A549 (cell line): ENCODE data around the gene RNF32. TPM values are rescaled to one million over a fixed set of nuclear protein-coding genes. Genes with fewer than 3 reads are reported as not detected.

ENCODE experiments used
- ATAC-seq, 2 experiments: fragments of 200-7000 bp in 1 of 2; fragments of >200 bp in 1 of 2; cut with Nextera tagmentation in 1 of 2; cut with Tn5 transposase in 1 of 2; 3 replicates each; pipeline versions ENCODE4 v1.8.0 to v1.9.1; 2018 to 2020; ENCODE audit warnings: mild to moderate bottlenecking in 1 of 2, moderate library complexity in 1 of 2
- CTCF ChIA-PET: fragments of 300-600 bp; sonication (Branson Sonifier 250); formaldehyde crosslinking; extraction: SDS; loops from one replicate; lab custom pipeline; 2021; ENCODE audit warnings: antibody characterized with exemption, inconsistent platforms; lab: Yijun Ruan, JAX
- POLR2A ChIA-PET: fragments of 350-600 bp; formaldehyde crosslinking; extraction: SDS; loops from one replicate; lab custom pipeline; 2021; ENCODE audit warnings: antibody characterized with exemption, inconsistent platforms; lab: Yijun Ruan, JAX
- DNase-seq, 2 experiments: peaks; one replicate each; pipeline versions ENCODE4 v3.0.0 to v3.0.0-alpha.2; 2011 to 2016; ENCODE audit warnings: low read depth in 1 of 2, low spot score in 1 of 2
- FAIRE-seq: peaks from 2 replicates; lab custom pipeline; 2011; peaks lifted over from hg19 to GRCh38; lab: Jason Lieb, UNC
- H3K27ac ChIP-seq, 2 experiments: fragments of >200 bp; sonication (Bioruptor Twin); formaldehyde crosslinking; 3 replicates each; pipeline ENCODE4 v1.5.1; 2016 to 2017
- H3K4me1 ChIP-seq: fragments of >200 bp; sonication (Bioruptor Twin); formaldehyde crosslinking; 3 replicates; pipeline ENCODE4 v1.6.1; 2016
- H3K4me2 ChIP-seq: fragments of >200 bp; sonication (Bioruptor Twin); formaldehyde crosslinking; 3 replicates; pipeline ENCODE4 v1.6.1; 2016
- H3K4me3 ChIP-seq: fragments of >200 bp; sonication (Bioruptor Twin); formaldehyde crosslinking; 3 replicates; pipeline ENCODE4 v1.5.1; 2016
- H3K9me3 ChIP-seq: fragments of >200 bp; sonication (Bioruptor Twin); formaldehyde crosslinking; 3 replicates; pipeline ENCODE4 v1.6.1; 2016
- CBX8 ChIP-seq: fragments of 200-600 bp; sonication (generic); IDR thresholded peaks from 2 replicates; pipeline ENCODE4 v1.6.1; 2016
- EP300 ChIP-seq, 2 experiments: fragments of >200 bp; sonication (Bioruptor Twin); formaldehyde crosslinking; IDR thresholded peaks; 2 replicates in 1 of 2; 3 replicates in 1 of 2; pipeline ENCODE4 v1.6.1; 2016 to 2017
- HEYL ChIP-seq: fragments of 250-450 bp; sonication (Bioruptor Pico); IDR thresholded peaks from 2 replicates; pipeline ENCODE4 v1.8.0; 2021; ENCODE audit warnings: mild to moderate bottlenecking, moderate library complexity
- HOXB13 ChIP-seq: fragments of 250-450 bp; sonication (Bioruptor Pico); IDR thresholded peaks from 2 replicates; pipeline ENCODE4 v1.5.0; 2020; ENCODE audit warnings: low read depth, mild to moderate bottlenecking, moderate library complexity
- KDM1A ChIP-seq: fragments of 200-600 bp; sonication (generic); IDR thresholded peaks from 2 replicates; pipeline ENCODE4 v1.6.1; 2016; ENCODE audit warnings: low read depth, mild to moderate bottlenecking
- MAFK ChIP-seq: fragments of 450-650 bp; IDR thresholded peaks from 2 replicates; pipeline ENCODE4 v1.6.1; 2014; ENCODE audit not compliant: partially characterized antibody
- MAZ ChIP-seq: fragments of 150-350 bp; IDR thresholded peaks from 2 replicates; pipeline ENCODE4 v1.6.1; 2014; ENCODE audit warnings: antibody characterized with exemption, low read depth, low read length, borderline replicate concordance
- RCOR1 ChIP-seq: fragments of 150-350 bp; IDR thresholded peaks from 2 replicates; pipeline ENCODE4 v1.6.1; 2014; ENCODE audit warnings: antibody characterized with exemption, low read length, low read depth
- TP53 ChIP-seq: fragments of 250-450 bp; sonication (Bioruptor Pico); IDR thresholded peaks from 2 replicates; pipeline ENCODE4 v1.5.0; 2021; ENCODE audit warnings: mild to moderate bottlenecking, moderate library complexity
- ZFP36 ChIP-seq: fragments of 450-650 bp; IDR thresholded peaks from 2 replicates; pipeline ENCODE4 v1.6.1; 2014; ENCODE audit warnings: borderline replicate concordance; ENCODE audit not compliant: partially characterized antibody
- ZSCAN20 ChIP-seq: fragments of 250-450 bp; sonication (Bioruptor Pico); IDR thresholded peaks from 2 replicates; pipeline ENCODE4 v1.8.0; 2022; ENCODE audit warnings: mild to moderate bottlenecking, moderate library complexity
- WGBS: methylation state at CpG from one replicate; pipeline ENCODE4 v1.1.6; 2017; ENCODE audit errors: missing lambda C conversion rate; 5-methylcytosine and 5-hydroxymethylcytosine counted together
- polyA plus RNA-seq, 4 experiments: library from polyadenylated mRNA; depleted of rRNA in 3 of 4; stranded (reverse); fragments of >200 nt; fragmentation: RNase III in 1 of 4; extraction: RNeasy Plus Mini Kit Qiagen cat#74134 plus additional on column Dnase treatment in 1 of 4; gene quantifications; 2 replicates in 3 of 4; 3 replicates in 1 of 4; pipeline ENCODE4 v1.2.3, GENCODE V29; 2011 to 2017
- TF ChIP-seq, protein P1 (sequence below): fragments of >200 bp; sonication (Bioruptor Twin); formaldehyde crosslinking; IDR thresholded peaks from 3 replicates; pipeline ENCODE4 v1.6.1; 2016
- TF ChIP-seq, protein P2 (sequence below): fragments of 150-350 bp; IDR thresholded peaks from 2 replicates; pipeline ENCODE4 v1.6.1; 2014; ENCODE audit warnings: low read depth, mild to moderate bottlenecking, low read length
- TF ChIP-seq, protein P3 (sequence below): IDR thresholded peaks from 2 replicates; pipeline ENCODE4 v1.6.1; 2012

RNF32 gene
- polyA plus RNA-seq, 2 of the 4 experiments (the other 2 are of a cell fraction): 1.8 to 2.8 TPM

DNA sequence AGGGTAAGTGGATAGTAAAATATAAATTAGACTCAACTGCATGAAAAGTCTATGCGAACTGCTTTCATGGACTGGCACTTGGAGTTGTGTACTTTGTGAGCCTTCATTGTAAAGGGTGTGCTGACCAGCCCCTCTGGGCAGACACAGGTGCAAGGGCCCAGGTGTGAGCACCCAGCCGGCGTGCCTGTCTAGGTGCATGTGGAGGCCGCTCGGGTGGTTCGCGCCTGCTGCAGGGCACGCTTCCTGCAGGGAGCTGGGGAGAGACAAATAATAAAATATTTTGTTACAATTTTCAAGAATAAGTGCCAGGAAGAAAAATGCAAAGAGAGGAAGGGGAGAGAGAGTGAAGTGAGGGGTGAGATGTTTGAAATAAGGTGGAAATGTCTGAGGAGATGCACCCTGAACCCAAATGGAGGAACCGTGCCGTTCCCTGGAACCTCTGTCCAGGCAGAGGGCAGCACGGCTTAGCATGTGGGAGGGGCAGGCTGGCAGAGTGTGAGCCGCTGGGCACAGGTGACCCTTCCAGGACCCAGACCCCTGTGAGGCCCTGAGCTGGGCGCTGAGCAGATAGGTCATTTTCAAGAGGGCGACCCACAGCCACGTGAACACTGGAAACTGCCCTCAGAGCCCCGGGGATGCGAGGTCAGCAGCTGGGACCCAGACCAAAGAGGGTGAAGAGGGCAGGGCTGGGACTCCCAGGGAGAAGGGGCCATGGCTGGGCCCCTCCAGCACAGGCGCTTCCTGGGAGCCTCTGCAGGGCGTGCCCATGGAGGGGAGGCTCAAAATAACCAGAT lies 28.7 kb downstream of the RNF32 start:
- TF ChIP-seq KDM1A (no peak), ZSCAN20 (CRISPR knock-in tag) (no peak), TP53 (CRISPR knock-in tag) (no peak), HEYL (CRISPR knock-in tag) (no peak)
- H3K4me1 ChIP-seq: no peaks in the 10 kb centered on the region
- CTCF ChIA-PET: interaction anchor here (1.0 to 1.1 kb wide), 2 partner anchors 16 to 94 kb away, joined by 3 read pairs; no protein-coding TSS in a partner anchor
- 94% methylated on average over 15 of the region's 19 CpGs for WGBS
- no peak overlapping the region for H3K27ac ChIP-seq
- no peak overlapping the region for H3K4me3 ChIP-seq
- no peak overlapping the region for H3K4me2 ChIP-seq
- POLR2A ChIA-PET: no interaction called here
- ATAC-seq: no peak
- H3K9me3 ChIP-seq: no peaks in the 10 kb centered on the region
- no peak for FAIRE-seq
- no peak for DNase-seq

DNA sequence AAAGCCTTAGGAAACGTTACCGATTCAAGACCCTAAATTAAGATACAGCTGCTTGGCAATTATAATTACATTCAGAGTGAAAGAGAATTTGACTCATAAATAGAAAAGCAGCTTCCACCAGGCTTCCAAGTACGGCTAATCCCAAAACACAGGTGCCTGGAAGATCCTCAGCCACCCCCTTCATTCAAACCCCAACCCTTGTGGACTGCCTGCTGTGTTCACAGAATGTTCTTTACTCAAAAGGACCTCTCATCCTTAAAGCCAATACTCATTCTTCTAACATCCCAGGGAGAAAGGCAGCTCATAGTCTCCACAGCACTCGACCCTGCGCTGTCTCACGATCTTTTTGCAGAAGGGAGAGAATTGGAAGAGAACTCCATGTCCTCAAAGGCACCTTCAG lies 32.9 kb downstream of the RNF32 start:
- no peak overlapping the region for H3K4me3 ChIP-seq
- DNase-seq: no peak
- no peaks in the 10 kb centered on the region for H3K9me3 ChIP-seq
- no peak for ATAC-seq
- no peaks in the 10 kb centered on the region for H3K4me1 ChIP-seq
- WGBS: 93% methylated on average over 6 of the region's 6 CpGs
- no peak overlapping the region for H3K4me2 ChIP-seq
- ChIA-PET POLR2A (no interaction called here), CTCF (no interaction called here)
- FAIRE-seq: no peak
- TF ChIP-seq CBX8 (no peak), HOXB13 (CRISPR knock-in tag) (no peak)
- H3K27ac ChIP-seq: no peak overlapping the region

DNA sequence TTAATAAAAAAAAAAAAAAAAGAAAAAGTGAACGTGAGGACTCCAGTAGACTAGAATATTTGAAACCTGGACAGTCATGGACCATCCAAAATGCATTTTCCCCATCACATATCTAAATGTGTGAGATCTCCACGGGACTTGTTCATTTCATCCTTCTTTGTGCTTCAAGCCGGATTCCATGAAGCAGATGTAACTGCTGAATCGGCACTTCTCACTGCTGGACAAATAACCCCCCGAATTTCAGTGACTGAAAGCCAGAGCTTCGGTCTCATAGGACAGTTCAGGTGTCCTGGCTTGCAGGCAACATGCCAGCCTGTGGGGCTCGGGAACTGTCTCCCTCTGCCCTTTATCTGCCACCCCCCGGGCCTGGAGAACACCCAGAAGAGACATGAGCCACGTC lies 33.3 kb downstream of the RNF32 start:
- ChIA-PET CTCF (no interaction called here), POLR2A (no interaction called here)
- no peak overlapping the region for H3K4me2 ChIP-seq
- DNase-seq (no peak), FAIRE-seq (no peak), ATAC-seq (no peak)
- no peak overlapping the region for H3K27ac ChIP-seq
- no peak overlapping the region for H3K4me3 ChIP-seq
- no peaks in the 10 kb centered on the region for H3K9me3 ChIP-seq
- TF ChIP-seq MAFK (peak; percentile 96), TP53 (CRISPR knock-in tag) (no peak)
- WGBS: 87% methylated on average over 9 of the region's 9 CpGs
- no peaks in the 10 kb centered on the region for H3K4me1 ChIP-seq

DNA sequence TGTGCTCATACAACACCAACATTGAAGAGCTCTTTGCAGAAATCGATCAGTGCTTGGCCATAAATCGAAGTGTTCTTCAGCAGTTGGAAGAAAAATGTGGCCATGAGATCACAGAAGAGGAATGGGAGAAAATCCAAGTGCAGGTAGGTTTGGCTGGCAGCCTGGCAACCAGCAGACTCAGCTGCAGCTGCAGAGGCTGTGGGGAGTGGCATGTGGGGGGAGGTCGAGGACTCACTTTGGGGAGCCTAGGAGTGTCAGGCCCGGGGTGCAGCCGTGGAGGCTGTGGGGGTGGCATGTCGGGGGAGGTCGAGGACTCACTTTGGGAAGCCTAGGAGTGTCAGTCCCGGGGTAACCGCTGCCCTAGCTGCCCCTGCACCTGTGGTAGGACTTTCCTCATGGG lies 35.1 kb downstream of the RNF32 start:
- no peak for ATAC-seq
- no peak for DNase-seq
- no peak for FAIRE-seq
- TF ChIP-seq RCOR1: no peak
- no peak for TF ChIP-seq EP300 (IDR thresholded peaks at IDR 0.05)
- TF ChIP-seq, protein P1, sequence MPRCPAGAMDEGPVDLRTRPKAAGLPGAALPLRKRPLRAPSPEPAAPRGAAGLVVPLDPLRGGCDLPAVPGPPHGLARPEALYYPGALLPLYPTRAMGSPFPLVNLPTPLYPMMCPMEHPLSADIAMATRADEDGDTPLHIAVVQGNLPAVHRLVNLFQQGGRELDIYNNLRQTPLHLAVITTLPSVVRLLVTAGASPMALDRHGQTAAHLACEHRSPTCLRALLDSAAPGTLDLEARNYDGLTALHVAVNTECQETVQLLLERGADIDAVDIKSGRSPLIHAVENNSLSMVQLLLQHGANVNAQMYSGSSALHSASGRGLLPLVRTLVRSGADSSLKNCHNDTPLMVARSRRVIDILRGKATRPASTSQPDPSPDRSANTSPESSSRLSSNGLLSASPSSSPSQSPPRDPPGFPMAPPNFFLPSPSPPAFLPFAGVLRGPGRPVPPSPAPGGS: no peak
- TF ChIP-seq, protein P2, sequence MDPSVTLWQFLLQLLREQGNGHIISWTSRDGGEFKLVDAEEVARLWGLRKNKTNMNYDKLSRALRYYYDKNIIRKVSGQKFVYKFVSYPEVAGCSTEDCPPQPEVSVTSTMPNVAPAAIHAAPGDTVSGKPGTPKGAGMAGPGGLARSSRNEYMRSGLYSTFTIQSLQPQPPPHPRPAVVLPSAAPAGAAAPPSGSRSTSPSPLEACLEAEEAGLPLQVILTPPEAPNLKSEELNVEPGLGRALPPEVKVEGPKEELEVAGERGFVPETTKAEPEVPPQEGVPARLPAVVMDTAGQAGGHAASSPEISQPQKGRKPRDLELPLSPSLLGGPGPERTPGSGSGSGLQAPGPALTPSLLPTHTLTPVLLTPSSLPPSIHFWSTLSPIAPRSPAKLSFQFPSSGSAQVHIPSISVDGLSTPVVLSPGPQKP: no peak
- no peak for TF ChIP-seq MAZ
- no peak for TF ChIP-seq TP53 (CRISPR knock-in tag)
- TF ChIP-seq ZFP36: no peak
- TF ChIP-seq, protein P3, sequence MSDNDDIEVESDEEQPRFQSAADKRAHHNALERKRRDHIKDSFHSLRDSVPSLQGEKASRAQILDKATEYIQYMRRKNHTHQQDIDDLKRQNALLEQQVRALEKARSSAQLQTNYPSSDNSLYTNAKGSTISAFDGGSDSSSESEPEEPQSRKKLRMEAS: no peak
- Histone ChIP-seq H3K4me2 (no peak overlapping the region), H3K27ac (no peak overlapping the region), H3K4me3 (no peak overlapping the region), H3K4me1 (no peaks in the 10 kb centered on the region), H3K9me3 (no peaks in the 10 kb centered on the region)
- 76% methylated on average over 9 of the region's 9 CpGs for WGBS
- CTCF ChIA-PET: no interaction called here
- POLR2A ChIA-PET: no interaction called here
